Measurements from ENCODE around the gene NFIA.

Gene NFIA

DNA sequence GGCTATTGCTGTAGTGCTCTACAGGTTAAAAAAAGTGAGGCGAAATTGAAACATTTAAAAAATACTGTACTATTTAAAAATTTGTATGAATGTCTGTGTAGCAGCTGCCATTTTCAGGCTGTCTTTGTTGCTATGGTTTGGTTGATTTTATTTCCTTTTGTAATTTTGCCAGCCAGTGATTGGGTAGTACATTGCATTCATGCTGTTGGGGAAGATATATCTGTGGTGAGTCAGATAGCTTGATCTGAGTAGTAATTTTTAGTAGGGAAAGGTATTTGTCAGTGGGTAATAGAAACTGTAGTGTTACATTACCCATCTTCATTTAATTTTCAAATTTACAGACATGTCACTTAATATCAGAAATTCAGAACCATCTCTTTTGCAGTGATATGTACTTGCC, 15.0 kb downstream of the NFIA start:
- H3K9me3 ChIP-seq: no peaks in the 10 kb centered on the region
- H3K4me1 ChIP-seq: no peaks in the 10 kb centered on the region
- H3K4me3 ChIP-seq (ENCODE audit: low read depth, low read length): no peak overlapping the region
- no peaks in the 10 kb centered on the region for H3K27me3 ChIP-seq
- DNase-seq: no peak
- TF ChIP-seq, protein P1, sequence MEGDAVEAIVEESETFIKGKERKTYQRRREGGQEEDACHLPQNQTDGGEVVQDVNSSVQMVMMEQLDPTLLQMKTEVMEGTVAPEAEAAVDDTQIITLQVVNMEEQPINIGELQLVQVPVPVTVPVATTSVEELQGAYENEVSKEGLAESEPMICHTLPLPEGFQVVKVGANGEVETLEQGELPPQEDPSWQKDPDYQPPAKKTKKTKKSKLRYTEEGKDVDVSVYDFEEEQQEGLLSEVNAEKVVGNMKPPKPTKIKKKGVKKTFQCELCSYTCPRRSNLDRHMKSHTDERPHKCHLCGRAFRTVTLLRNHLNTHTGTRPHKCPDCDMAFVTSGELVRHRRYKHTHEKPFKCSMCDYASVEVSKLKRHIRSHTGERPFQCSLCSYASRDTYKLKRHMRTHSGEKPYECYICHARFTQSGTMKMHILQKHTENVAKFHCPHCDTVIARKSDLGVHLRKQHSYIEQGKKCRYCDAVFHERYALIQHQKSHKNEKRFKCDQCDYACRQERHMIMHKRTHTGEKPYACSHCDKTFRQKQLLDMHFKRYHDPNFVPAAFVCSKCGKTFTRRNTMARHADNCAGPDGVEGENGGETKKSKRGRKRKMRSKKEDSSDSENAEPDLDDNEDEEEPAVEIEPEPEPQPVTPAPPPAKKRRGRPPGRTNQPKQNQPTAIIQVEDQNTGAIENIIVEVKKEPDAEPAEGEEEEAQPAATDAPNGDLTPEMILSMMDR (IDR thresholded peaks at IDR 0.05; ENCODE audit: low read depth, low read length): no peak
- no peaks in the 10 kb centered on the region for H3K36me3 ChIP-seq

DNA sequence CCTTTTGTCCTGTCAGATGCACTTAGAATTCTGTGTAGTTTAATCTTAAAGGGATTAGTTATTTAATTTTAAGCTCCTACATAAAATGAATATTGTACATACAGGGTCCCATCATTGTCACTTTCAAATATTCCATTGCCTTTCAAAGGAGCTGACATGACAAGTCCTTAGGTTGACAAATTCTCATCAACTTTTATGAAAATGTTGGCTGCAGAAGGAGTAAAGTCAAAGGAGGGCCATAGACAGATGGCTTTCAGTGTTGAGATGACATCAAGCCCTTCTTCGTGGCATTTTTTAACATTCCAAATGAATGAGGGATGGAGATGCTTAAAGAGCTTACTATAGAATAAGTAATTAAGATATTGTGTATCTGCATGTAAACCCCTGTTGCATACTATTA, 15.4 kb downstream of the NFIA start:
- H3K36me3 ChIP-seq: no peaks in the 10 kb centered on the region
- H3K4me1 ChIP-seq: no peaks in the 10 kb centered on the region
- DNase-seq: no peak
- H3K27me3 ChIP-seq: no peaks in the 10 kb centered on the region
- H3K4me3 ChIP-seq (ENCODE audit: low read depth, low read length): no peak overlapping the region
- TF ChIP-seq, protein P1 (IDR thresholded peaks at IDR 0.05; ENCODE audit: low read depth, low read length): no peak
- no peaks in the 10 kb centered on the region for H3K9me3 ChIP-seq

DNA sequence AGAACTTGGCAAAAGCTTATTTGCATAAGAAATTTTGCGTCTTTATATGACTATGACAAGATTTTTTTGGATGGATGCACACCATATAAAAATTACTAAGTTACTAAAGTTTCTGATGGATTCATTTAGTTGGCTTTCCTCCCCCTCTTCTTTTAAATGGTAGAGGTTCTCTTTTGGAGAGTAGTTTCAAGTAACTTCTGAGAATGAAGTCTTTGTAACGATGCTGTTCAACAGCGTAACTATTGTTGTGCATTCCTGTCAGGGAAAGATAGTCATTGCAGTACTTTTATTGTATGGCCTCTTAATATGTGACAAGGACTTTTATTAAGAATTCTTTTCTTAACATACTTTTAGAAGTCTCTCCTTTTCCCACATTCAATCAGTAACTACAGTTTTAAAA, 16.0 kb downstream of the NFIA start:
- TF ChIP-seq, protein P1 (IDR thresholded peaks at IDR 0.05; ENCODE audit: low read depth, low read length): no peak
- no peaks in the 10 kb centered on the region for H3K4me1 ChIP-seq
- no peak overlapping the region for H3K4me3 ChIP-seq (ENCODE audit: low read depth, low read length)
- H3K9me3 ChIP-seq: no peaks in the 10 kb centered on the region
- no peaks in the 10 kb centered on the region for H3K36me3 ChIP-seq
- DNase-seq: no peak
- H3K27me3 ChIP-seq: no peaks in the 10 kb centered on the region

DNA sequence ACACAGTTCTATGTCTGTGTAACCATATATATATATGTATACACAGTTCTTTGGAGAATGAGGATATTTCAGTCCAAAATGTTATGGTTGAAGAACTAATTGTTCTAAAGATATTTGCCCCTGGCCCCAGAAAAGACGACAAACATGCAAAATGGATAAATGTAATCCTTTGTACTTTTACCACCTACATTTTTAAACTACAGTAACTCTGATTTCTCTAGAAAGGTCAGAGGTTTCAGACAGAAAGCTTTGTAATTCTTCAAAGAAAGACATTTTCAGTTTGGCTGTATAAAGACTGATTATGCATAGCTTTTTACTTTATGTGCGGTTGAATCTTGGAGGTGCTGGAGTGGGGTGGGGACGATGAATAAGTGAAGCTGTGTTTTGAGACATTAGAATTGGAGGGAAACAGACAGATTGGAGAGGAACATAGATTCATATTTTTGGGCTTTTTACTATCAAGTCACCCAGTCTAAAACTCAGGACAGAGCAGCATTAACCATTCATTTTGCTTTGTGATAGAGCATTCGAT, 16.6 kb downstream of the NFIA start:
- H3K9me3 ChIP-seq: no peaks in the 10 kb centered on the region
- no peaks in the 10 kb centered on the region for H3K36me3 ChIP-seq
- no peak for DNase-seq
- TF ChIP-seq, protein P1 (IDR thresholded peaks at IDR 0.05; ENCODE audit: low read depth, low read length): no peak
- H3K4me1 ChIP-seq: no peaks in the 10 kb centered on the region
- H3K27me3 ChIP-seq: no peaks in the 10 kb centered on the region
- H3K4me3 ChIP-seq (ENCODE audit: low read depth, low read length): no peak overlapping the region

DNA sequence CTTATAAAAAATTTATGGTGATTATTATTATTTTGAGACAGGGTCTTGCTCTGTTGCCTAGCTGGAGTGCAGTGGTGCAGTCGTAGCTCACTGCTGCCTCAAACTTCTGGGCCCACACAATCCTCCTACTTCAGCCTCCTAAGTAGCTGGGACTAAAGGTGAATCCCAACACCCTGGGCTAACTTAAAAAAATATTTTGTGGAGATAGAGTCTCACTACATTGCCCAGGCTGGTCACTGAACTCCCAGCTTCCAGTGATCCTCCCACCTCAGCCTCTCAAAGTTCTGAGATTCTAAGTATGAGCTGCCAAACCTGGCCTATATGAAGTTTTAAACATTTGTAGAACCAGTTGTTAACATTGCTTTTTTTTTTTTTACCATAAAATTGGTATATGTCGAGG, 18.2 kb downstream of the NFIA start:
- TF ChIP-seq, protein P1 (IDR thresholded peaks at IDR 0.05; ENCODE audit: low read depth, low read length): no peak
- no peak overlapping the region for H3K4me3 ChIP-seq (ENCODE audit: low read depth, low read length)
- no peaks in the 10 kb centered on the region for H3K36me3 ChIP-seq
- no peaks in the 10 kb centered on the region for H3K4me1 ChIP-seq
- H3K27me3 ChIP-seq: no peaks in the 10 kb centered on the region
- no peaks in the 10 kb centered on the region for H3K9me3 ChIP-seq
- no peak for DNase-seq

DNA sequence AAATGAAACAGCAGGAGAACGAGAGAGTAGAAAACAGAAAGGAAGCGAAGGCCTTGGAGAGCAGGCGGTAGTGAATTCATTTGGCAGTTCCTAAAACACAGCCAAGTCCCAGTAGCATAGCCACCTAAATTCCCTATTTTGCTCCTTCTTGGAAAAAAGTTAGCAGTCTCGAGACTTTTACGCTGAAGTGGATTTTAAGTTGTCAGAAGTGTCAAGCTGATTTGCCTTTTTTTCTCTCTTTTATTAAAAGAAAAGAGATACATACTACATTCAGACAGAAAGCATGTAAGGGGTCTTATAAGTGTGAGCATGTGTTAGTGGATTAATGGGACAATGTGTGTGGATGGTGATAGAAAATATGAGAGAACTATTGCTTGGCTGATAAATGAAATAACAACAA, 19.2 kb downstream of the NFIA start:
- H3K27me3 ChIP-seq: no peaks in the 10 kb centered on the region
- H3K36me3 ChIP-seq: no peaks in the 10 kb centered on the region
- TF ChIP-seq, protein P1 (IDR thresholded peaks at IDR 0.05; ENCODE audit: low read depth, low read length): no peak
- H3K4me1 ChIP-seq: no peaks in the 10 kb centered on the region
- no peak for DNase-seq
- H3K9me3 ChIP-seq: no peaks in the 10 kb centered on the region
- no peak overlapping the region for H3K4me3 ChIP-seq (ENCODE audit: low read depth, low read length)
